Measurements from ENCODE around the gene GBF1. TPM values are rescaled to one million over a fixed set of nuclear protein-coding genes. Genes with fewer than 3 reads are reported as not detected.

Gene GBF1
- total and polyA plus RNA-seq, 2 of the 13 experiments (the other 11 are each of a cell fraction or from before 2014, with no cell fraction given), result 17.1 to 21.9 TPM

- TF ChIP-seq ZNF646 (CRISPR knock-in tag; IDR thresholded peaks at IDR 0.05) (peak; percentile 10; the same call in 1 of the 2 replicates), CBX1 (IDR thresholded peaks at IDR 0.05; ENCODE audit: low read depth) (peak; percentile 3), ZBTB40 (IDR thresholded peaks at IDR 0.05) (no peak), ZBTB40 (CRISPR knock-in tag; IDR thresholded peaks at IDR 0.05) (peak; percentile 3; the same call in 1 of the 2 replicates), NCOA5 (CRISPR knock-in tag; IDR thresholded peaks at IDR 0.05) (no peak), ZNF180 (CRISPR knock-in tag; IDR thresholded peaks at IDR 0.05; ENCODE audit: borderline replicate concordance, low read depth) (no peak), ZNF589 (CRISPR knock-in tag; conservative IDR thresholded peaks at IDR 0.05) (no peak), ZNF234 (CRISPR knock-in tag; conservative IDR thresholded peaks at IDR 0.05) (0 out of 2 replicates have a peak, but pooled peaks have one; percentile 49), ZNF552 (CRISPR knock-in tag; IDR thresholded peaks at IDR 0.05; ENCODE audit: borderline replicate concordance) (peak; percentile 87; the same call in 1 of the 2 replicates)
- TF ChIP-seq, protein P1, sequence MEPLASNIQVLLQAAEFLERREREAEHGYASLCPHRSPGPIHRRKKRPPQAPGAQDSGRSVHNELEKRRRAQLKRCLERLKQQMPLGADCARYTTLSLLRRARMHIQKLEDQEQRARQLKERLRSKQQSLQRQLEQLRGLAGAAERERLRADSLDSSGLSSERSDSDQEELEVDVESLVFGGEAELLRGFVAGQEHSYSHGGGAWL (CRISPR knock-in tag; IDR thresholded peaks at IDR 0.05), result no peak
- TF ChIP-seq, protein P2, sequence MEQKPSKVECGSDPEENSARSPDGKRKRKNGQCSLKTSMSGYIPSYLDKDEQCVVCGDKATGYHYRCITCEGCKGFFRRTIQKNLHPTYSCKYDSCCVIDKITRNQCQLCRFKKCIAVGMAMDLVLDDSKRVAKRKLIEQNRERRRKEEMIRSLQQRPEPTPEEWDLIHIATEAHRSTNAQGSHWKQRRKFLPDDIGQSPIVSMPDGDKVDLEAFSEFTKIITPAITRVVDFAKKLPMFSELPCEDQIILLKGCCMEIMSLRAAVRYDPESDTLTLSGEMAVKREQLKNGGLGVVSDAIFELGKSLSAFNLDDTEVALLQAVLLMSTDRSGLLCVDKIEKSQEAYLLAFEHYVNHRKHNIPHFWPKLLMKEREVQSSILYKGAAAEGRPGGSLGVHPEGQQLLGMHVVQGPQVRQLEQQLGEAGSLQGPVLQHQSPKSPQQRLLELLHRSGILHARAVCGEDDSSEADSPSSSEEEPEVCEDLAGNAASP (CRISPR knock-in tag; IDR thresholded peaks at IDR 0.05; ENCODE audit: borderline replicate concordance), result no peak
Measured at GRCh38 chr10:102421757-102422512, 176.6 kb downstream of the GBF1 start (continued).
